ENCODE measurements around the gene SUCLG2. TPM values are rescaled to one million over a fixed set of nuclear protein-coding genes. Genes with fewer than 3 reads are reported as not detected.

SUCLG2 gene
- total and polyA plus RNA-seq, 9 of the 15 experiments (the other 6 are each of a cell fraction or from before 2014, with no cell fraction given) = 10.1 to 41.4 (median 29.0) TPM

DNA sequence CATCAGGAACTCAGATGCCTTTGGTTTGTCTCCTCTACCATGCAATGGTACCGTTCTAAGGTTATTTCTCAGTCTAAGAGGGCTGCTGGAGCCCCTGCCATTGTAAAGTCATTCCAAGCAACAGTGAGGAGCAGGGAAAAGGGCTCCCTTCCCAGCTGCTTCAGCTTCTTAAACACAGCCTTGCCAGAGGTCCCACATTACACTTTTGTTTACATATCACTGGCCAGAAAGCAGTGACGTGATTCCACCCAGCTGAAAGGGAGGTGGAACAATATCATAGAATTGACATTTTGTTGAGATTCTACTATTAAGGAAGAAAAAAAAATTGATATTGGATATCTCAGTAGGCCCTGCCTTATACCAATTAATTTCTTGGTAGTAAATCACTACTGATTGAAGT lies 194.6 kb downstream of the SUCLG2 start (continued):
- TF ChIP-seq FOXM1 (IDR thresholded peaks at IDR 0.05; ENCODE audit: low read depth) (no peak), FOXM1 (CRISPR knock-in tag; IDR thresholded peaks at IDR 0.05; ENCODE audit: low read depth) (no peak)

DNA sequence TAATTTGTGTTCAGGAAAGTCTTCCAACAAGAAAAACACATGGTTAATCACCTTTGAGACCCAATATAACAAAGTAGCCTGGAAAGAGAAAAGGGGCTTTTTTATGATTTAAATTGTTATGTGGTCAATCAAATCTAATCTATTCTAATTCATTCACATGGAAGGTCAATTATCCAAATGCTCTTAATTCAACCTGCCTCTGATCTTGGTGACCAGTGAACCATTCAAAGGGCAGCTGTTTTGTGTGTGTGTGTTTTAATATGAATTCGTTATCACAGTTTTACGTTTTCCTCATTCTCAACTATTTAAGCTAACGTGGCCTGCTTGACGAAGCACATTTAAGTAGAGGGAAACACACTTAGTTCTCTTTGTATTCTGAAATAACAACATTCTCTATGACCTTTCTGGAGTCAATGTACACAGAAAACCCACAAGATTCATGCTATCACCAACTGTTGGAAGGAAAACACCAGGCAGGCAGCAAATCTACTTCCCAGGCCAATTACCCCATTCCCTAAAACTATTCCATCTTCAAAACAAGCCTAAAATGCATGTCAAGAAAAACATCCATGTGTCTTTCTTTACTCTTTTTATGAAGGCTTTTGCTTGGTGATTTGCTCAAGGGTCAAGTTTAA lies 195.4 kb downstream of the SUCLG2 start:
- intact Hi-C loops (cut with micrococcal nuclease) = no loop called here
- no peaks in the 10 kb centered on the region for H3K4me1 ChIP-seq (replicated peaks in 1 of 2; ENCODE audit: control insufficient read depth in 2 of 2, insufficient read depth in 2 of 2, low read length in 2 of 2)
- no peaks in the 10 kb centered on the region for H3K27me3 ChIP-seq (ENCODE audit: control insufficient read depth in 2 of 2, insufficient read depth in 2 of 2, low read length in 2 of 2)
- TF ChIP-seq, protein P1, sequence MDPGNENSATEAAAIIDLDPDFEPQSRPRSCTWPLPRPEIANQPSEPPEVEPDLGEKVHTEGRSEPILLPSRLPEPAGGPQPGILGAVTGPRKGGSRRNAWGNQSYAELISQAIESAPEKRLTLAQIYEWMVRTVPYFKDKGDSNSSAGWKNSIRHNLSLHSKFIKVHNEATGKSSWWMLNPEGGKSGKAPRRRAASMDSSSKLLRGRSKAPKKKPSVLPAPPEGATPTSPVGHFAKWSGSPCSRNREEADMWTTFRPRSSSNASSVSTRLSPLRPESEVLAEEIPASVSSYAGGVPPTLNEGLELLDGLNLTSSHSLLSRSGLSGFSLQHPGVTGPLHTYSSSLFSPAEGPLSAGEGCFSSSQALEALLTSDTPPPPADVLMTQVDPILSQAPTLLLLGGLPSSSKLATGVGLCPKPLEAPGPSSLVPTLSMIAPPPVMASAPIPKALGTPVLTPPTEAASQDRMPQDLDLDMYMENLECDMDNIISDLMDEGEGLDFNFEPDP (CRISPR knock-in tag; IDR thresholded peaks at IDR 0.05) = no peak
- TF ChIP-seq ZFP36 (IDR thresholded peaks at IDR 0.05; ENCODE audit: low read depth, low read length, partially characterized antibody) (no peak), BRD9 (IDR thresholded peaks at IDR 0.05; ENCODE audit: low read depth, partially characterized antibody) (no peak), NFRKB (IDR thresholded peaks at IDR 0.05; ENCODE audit: low read depth) (no peak), PTRF (tag; IDR thresholded peaks at IDR 0.05) (no peak), ZNF311 (CRISPR knock-in tag; IDR thresholded peaks at IDR 0.05) (no peak), ZSCAN29 (IDR thresholded peaks at IDR 0.05) (no peak), CSDE1 (IDR thresholded peaks at IDR 0.05) (no peak), ZNF133 (CRISPR knock-in tag; IDR thresholded peaks at IDR 0.05) (no peak), KLF10 (CRISPR knock-in tag; IDR thresholded peaks at IDR 0.05) (no peak), CC2D1A (IDR thresholded peaks at IDR 0.05) (no peak)
- TF ChIP-seq, protein P2, sequence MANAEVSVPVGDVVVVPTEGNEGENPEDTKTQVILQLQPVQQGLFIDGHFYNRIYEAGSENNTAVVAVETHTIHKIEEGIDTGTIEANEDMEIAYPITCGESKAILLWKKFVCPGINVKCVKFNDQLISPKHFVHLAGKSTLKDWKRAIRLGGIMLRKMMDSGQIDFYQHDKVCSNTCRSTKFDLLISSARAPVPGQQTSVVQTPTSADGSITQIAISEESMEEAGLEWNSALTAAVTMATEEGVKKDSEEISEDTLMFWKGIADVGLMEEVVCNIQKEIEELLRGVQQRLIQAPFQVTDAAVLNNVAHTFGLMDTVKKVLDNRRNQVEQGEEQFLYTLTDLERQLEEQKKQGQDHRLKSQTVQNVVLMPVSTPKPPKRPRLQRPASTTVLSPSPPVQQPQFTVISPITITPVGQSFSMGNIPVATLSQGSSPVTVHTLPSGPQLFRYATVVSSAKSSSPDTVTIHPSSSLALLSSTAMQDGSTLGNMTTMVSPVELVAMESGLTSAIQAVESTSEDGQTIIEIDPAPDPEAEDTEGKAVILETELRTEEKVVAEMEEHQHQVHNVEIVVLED (CRISPR knock-in tag; IDR thresholded peaks at IDR 0.05) = no peak
- TF ChIP-seq, protein P3, sequence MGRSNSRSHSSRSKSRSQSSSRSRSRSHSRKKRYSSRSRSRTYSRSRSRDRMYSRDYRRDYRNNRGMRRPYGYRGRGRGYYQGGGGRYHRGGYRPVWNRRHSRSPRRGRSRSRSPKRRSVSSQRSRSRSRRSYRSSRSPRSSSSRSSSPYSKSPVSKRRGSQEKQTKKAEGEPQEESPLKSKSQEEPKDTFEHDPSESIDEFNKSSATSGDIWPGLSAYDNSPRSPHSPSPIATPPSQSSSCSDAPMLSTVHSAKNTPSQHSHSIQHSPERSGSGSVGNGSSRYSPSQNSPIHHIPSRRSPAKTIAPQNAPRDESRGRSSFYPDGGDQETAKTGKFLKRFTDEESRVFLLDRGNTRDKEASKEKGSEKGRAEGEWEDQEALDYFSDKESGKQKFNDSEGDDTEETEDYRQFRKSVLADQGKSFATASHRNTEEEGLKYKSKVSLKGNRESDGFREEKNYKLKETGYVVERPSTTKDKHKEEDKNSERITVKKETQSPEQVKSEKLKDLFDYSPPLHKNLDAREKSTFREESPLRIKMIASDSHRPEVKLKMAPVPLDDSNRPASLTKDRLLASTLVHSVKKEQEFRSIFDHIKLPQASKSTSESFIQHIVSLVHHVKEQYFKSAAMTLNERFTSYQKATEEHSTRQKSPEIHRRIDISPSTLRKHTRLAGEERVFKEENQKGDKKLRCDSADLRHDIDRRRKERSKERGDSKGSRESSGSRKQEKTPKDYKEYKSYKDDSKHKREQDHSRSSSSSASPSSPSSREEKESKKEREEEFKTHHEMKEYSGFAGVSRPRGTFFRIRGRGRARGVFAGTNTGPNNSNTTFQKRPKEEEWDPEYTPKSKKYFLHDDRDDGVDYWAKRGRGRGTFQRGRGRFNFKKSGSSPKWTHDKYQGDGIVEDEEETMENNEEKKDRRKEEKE (IDR thresholded peaks at IDR 0.05; ENCODE audit: borderline replicate concordance in 1 of 2, control insufficient read depth in 1 of 2, low read depth in 2 of 2, low read length in 1 of 2) = no peak
- 89% methylated on average over 4 of the region's 4 CpGs for WGBS (ENCODE audit: insufficient coverage, low coverage, missing lambda C conversion rate)
- no peaks in the 10 kb centered on the region for H3K79me2 ChIP-seq (ENCODE audit: control insufficient read depth, insufficient read depth, low read length)
- ChIA-PET CTCF (ENCODE audit: low intra/inter-chr PET ratio) (no interaction called here), POLR2A (interaction anchor here (1.1 kb wide), 1 partner anchor 12 kb away, joined by 4 read pairs; no protein-coding TSS in a partner anchor)
- DNase-seq (ENCODE audit: extremely low read depth in 1 of 4, low spot score in 3 of 4) (no peak), FAIRE-seq (no peak), ATAC-seq (no peak)
- H3K9me3 ChIP-seq (replicated peaks; ENCODE audit: control insufficient read depth, insufficient read depth, low read depth, low read length) = no peaks in the 10 kb centered on the region
- no peaks in the 10 kb centered on the region for H3K9me1 ChIP-seq (ENCODE audit: control insufficient read depth, insufficient read depth, low read length)
- in situ Hi-C loops (cut with MboI) = no loop called here
- H3K27ac ChIP-seq (ENCODE audit: extremely low read depth, low read depth, low read length) = no peak overlapping the region
- no peak overlapping the region for H3K9ac ChIP-seq (ENCODE audit: insufficient read depth in 1 of 2, low read depth in 2 of 2, low read length in 2 of 2)
- no peaks in the 10 kb centered on the region for H4K20me1 ChIP-seq (replicated peaks; ENCODE audit: control insufficient read depth, insufficient read depth, low read length)
- H3K36me3 ChIP-seq (ENCODE audit: control insufficient read depth, insufficient read depth, low read length) = no peaks in the 10 kb centered on the region
- H3K4me3 ChIP-seq = no peak overlapping the region
- BruUV-seq (replicated peaks) = no TSS peak
- H2AFZ ChIP-seq (ENCODE audit: low read depth, low read length) = no peak overlapping the region
- H3K4me2 ChIP-seq (ENCODE audit: insufficient read depth, low read length) = no peak overlapping the region

Measured in K562 (cell line).